ENCODE measurements around the gene COX10. TPM values are rescaled to one million over a fixed set of nuclear protein-coding genes. Genes with fewer than 3 reads are reported as not detected.

Gene COX10
- total RNA-seq, 1 donor from 2014 or later: 22.6 TPM

- DNase-seq (ENCODE audit: low read depth): no peak
- TF ChIP-seq CTCF (IDR thresholded peaks at IDR 0.05; ENCODE audit: insufficient read depth, low read length, poor library complexity, severe bottlenecking): no peak
- Histone ChIP-seq H3K36me3 (ENCODE audit: control insufficient read depth, insufficient read depth, low read length) (no peaks in the 10 kb centered on the region), H3K27me3 (ENCODE audit: control insufficient read depth, insufficient read depth, low read length) (no peaks in the 10 kb centered on the region), H3K4me3 (ENCODE audit: low read depth, low read length) (no peak overlapping the region)
Measured at GRCh38 chr17:14152721-14153120, 83.4 kb downstream of the COX10 start.

GRCh38 chr17:14153374-14153773, 84.1 kb downstream of the COX10 start:
- Histone ChIP-seq H3K27me3 (ENCODE audit: control insufficient read depth, insufficient read depth, low read length) (no peaks in the 10 kb centered on the region), H3K36me3 (ENCODE audit: control insufficient read depth, insufficient read depth, low read length) (no peaks in the 10 kb centered on the region), H3K4me3 (ENCODE audit: low read depth, low read length) (no peak overlapping the region)
- no peak for DNase-seq (ENCODE audit: low read depth)
- TF ChIP-seq CTCF (IDR thresholded peaks at IDR 0.05; ENCODE audit: insufficient read depth, low read length, poor library complexity, severe bottlenecking): no peak

GRCh38 chr17:14156689-14157088, 87.4 kb downstream of the COX10 start:
- TF ChIP-seq CTCF (IDR thresholded peaks at IDR 0.05; ENCODE audit: insufficient read depth, low read length, poor library complexity, severe bottlenecking): no peak
- Histone ChIP-seq H3K27me3 (ENCODE audit: control insufficient read depth, insufficient read depth, low read length) (no peaks in the 10 kb centered on the region), H3K4me3 (ENCODE audit: low read depth, low read length) (no peak overlapping the region), H3K36me3 (ENCODE audit: control insufficient read depth, insufficient read depth, low read length) (no peaks in the 10 kb centered on the region)
- DNase-seq (ENCODE audit: low read depth): no peak

GRCh38 chr17:14157822-14158221, 88.5 kb downstream of the COX10 start:
- Histone ChIP-seq H3K4me3 (ENCODE audit: low read depth, low read length) (no peak overlapping the region), H3K27me3 (ENCODE audit: control insufficient read depth, insufficient read depth, low read length) (no peaks in the 10 kb centered on the region), H3K36me3 (ENCODE audit: control insufficient read depth, insufficient read depth, low read length) (no peaks in the 10 kb centered on the region)
- no peak for TF ChIP-seq CTCF (IDR thresholded peaks at IDR 0.05; ENCODE audit: insufficient read depth, low read length, poor library complexity, severe bottlenecking)
- no peak for DNase-seq (ENCODE audit: low read depth)

GRCh38 chr17:14158707-14159106, 89.4 kb downstream of the COX10 start:
- no peak for DNase-seq (ENCODE audit: low read depth)
- H3K36me3 ChIP-seq (ENCODE audit: control insufficient read depth, insufficient read depth, low read length): no peaks in the 10 kb centered on the region

More at GRCh38 chr17:14158707-14159106, 89.4 kb downstream of the COX10 start:
- H3K27me3 ChIP-seq (ENCODE audit: control insufficient read depth, insufficient read depth, low read length): no peaks in the 10 kb centered on the region
- TF ChIP-seq CTCF (IDR thresholded peaks at IDR 0.05; ENCODE audit: insufficient read depth, low read length, poor library complexity, severe bottlenecking): no peak
- H3K4me3 ChIP-seq (ENCODE audit: low read depth, low read length): no peak overlapping the region

All from kidney epithelial cell (primary cell).